Liver (tissue), 3 donors: ENCODE data around the gene AKAP10.

ENCODE experiments used
- EGR1 ChIP-seq, 2 donors: IDR thresholded peaks; 2 replicates each; pipeline ENCODE4 v1.6.1; 2016 to 2018; ENCODE audit warnings: antibody characterized with exemption in 2 of 2, low read depth in 2 of 2
- GABPA ChIP-seq, 2 donors: IDR thresholded peaks in 1 of 2; conservative IDR thresholded peaks in 1 of 2; 2 replicates each; pipeline ENCODE4 v1.6.1; 2016; ENCODE audit warnings: antibody characterized with exemption in 2 of 2, mild to moderate bottlenecking in 1 of 2, moderate library complexity in 1 of 2
- HNF4G ChIP-seq: IDR thresholded peaks from 2 replicates; pipeline ENCODE4 v1.6.1; 2016; ENCODE audit warnings: antibody characterized with exemption
- JUND ChIP-seq, 2 donors: IDR thresholded peaks; 2 replicates each; pipeline ENCODE4 v1.6.1; 2016; ENCODE audit warnings: antibody characterized with exemption in 2 of 2
- RAD21 ChIP-seq, 2 donors: IDR thresholded peaks; 2 replicates each; pipeline ENCODE4 v1.6.1; 2016; ENCODE audit warnings: antibody characterized with exemption in 2 of 2, mild to moderate bottlenecking in 2 of 2
- TF ChIP-seq, protein P1 (sequence below): fragments of 150-350 bp; IDR thresholded peaks from 2 replicates; pipeline ENCODE4 v1.5.1; 2017; ENCODE audit warnings: improper control_type of control experiment, low read depth, low read length; ENCODE audit not compliant: missing input control
- TF ChIP-seq, protein P2 (sequence below): IDR thresholded peaks from 2 replicates; pipeline ENCODE4 v1.6.1; 2016; ENCODE audit warnings: antibody characterized with exemption, mild to moderate bottlenecking
- donor health status: healthy.
- donor health status: healthy.

GRCh38 chr17:19874256-19874655, 103.4 kb downstream of the AKAP10 start:
- TF ChIP-seq GABPA (IDR thresholded peaks at IDR 0.05 in 1 of 2, conservative IDR thresholded peaks at IDR 0.05 in 1 of 2) = no peak
- TF ChIP-seq, protein P1, sequence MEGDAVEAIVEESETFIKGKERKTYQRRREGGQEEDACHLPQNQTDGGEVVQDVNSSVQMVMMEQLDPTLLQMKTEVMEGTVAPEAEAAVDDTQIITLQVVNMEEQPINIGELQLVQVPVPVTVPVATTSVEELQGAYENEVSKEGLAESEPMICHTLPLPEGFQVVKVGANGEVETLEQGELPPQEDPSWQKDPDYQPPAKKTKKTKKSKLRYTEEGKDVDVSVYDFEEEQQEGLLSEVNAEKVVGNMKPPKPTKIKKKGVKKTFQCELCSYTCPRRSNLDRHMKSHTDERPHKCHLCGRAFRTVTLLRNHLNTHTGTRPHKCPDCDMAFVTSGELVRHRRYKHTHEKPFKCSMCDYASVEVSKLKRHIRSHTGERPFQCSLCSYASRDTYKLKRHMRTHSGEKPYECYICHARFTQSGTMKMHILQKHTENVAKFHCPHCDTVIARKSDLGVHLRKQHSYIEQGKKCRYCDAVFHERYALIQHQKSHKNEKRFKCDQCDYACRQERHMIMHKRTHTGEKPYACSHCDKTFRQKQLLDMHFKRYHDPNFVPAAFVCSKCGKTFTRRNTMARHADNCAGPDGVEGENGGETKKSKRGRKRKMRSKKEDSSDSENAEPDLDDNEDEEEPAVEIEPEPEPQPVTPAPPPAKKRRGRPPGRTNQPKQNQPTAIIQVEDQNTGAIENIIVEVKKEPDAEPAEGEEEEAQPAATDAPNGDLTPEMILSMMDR = no peak
- no peak for TF ChIP-seq HNF4G
- no peak for TF ChIP-seq RAD21 (IDR thresholded peaks at IDR 0.05)
- no peak for TF ChIP-seq EGR1 (IDR thresholded peaks at IDR 0.05; ENCODE audit: low read depth in 2 of 2)
- TF ChIP-seq JUND (IDR thresholded peaks at IDR 0.05) = no peak
- TF ChIP-seq, protein P2, sequence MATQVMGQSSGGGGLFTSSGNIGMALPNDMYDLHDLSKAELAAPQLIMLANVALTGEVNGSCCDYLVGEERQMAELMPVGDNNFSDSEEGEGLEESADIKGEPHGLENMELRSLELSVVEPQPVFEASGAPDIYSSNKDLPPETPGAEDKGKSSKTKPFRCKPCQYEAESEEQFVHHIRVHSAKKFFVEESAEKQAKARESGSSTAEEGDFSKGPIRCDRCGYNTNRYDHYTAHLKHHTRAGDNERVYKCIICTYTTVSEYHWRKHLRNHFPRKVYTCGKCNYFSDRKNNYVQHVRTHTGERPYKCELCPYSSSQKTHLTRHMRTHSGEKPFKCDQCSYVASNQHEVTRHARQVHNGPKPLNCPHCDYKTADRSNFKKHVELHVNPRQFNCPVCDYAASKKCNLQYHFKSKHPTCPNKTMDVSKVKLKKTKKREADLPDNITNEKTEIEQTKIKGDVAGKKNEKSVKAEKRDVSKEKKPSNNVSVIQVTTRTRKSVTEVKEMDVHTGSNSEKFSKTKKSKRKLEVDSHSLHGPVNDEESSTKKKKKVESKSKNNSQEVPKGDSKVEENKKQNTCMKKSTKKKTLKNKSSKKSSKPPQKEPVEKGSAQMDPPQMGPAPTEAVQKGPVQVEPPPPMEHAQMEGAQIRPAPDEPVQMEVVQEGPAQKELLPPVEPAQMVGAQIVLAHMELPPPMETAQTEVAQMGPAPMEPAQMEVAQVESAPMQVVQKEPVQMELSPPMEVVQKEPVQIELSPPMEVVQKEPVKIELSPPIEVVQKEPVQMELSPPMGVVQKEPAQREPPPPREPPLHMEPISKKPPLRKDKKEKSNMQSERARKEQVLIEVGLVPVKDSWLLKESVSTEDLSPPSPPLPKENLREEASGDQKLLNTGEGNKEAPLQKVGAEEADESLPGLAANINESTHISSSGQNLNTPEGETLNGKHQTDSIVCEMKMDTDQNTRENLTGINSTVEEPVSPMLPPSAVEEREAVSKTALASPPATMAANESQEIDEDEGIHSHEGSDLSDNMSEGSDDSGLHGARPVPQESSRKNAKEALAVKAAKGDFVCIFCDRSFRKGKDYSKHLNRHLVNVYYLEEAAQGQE = no peak
